B cell (primary cell): Measurements from ENCODE around the gene NOS3.

Source experiments
- CTCF ChIP-seq: fragments of 200-600 bp; IDR thresholded peaks from one replicate; pipeline ENCODE4 v1.8.0; 2022; ENCODE audit warnings: antibody characterized with exemption, mild to moderate bottlenecking
- EZH2 ChIP-seq: IDR thresholded peaks from 2 replicates; pipeline ENCODE4 v1.6.1; 2012; ENCODE audit warnings: borderline replicate concordance, low read depth, mild to moderate bottlenecking, moderate library complexity, low read length; ENCODE audit not compliant: insufficient read depth, poor library complexity, severe bottlenecking

GRCh38 chr7:151012031-151012692 is 21.3 kb downstream of the NOS3 start:
- TF ChIP-seq EZH2 (no peak), CTCF (no peak)
